Measurements from ENCODE around the gene HOXA10. TPM values are rescaled to one million over a fixed set of nuclear protein-coding genes. Genes with fewer than 3 reads are reported as not detected.
A peak's percentile ranks its signal among the peaks of the same experiment; 100 is the strongest.

Gene HOXA10
- total RNA-seq, 2 donors from 2014 or later = 8.9 to 9.2 TPM

- DNase-seq (ENCODE audit: low spot score) = peak; percentile 83
- intact Hi-C loops (cut with DNase I) = no loop called here
Observed at GRCh38 chr7:27184337-27185012, 10.4 kb upstream of the HOXA10 start.

GRCh38 chr7:27183682-27184336 is 9.7 kb upstream of the HOXA10 start:
- no peak for DNase-seq (ENCODE audit: low spot score)
- intact Hi-C loops (cut with DNase I) = no loop called here

- intact Hi-C loops (cut with DNase I) = no loop called here
- DNase-seq (ENCODE audit: low spot score) = peak; percentile 65
Observed at GRCh38 chr7:27182861-27183681, 9.0 kb upstream of the HOXA10 start.

- DNase-seq (ENCODE audit: low spot score) = peak; percentile 52
- intact Hi-C loops (cut with DNase I) = no loop called here
Observed at GRCh38 chr7:27182285-27182841, 8.2 kb upstream of the HOXA10 start.

- intact Hi-C loops (cut with DNase I) = no loop called here
- peak; percentile 42 for DNase-seq (ENCODE audit: low spot score)
Observed at GRCh38 chr7:27181795-27182275, 7.7 kb upstream of the HOXA10 start.

- intact Hi-C loops (cut with DNase I) = no loop called here
- peak; percentile 76 for DNase-seq (ENCODE audit: low spot score)
Observed at GRCh38 chr7:27180431-27181420, 6.6 kb upstream of the HOXA10 start.

- intact Hi-C loops (cut with DNase I) = no loop called here
- DNase-seq (ENCODE audit: low spot score) = peak; percentile 91
Observed at GRCh38 chr7:27179503-27180430, 5.6 kb upstream of the HOXA10 start.

- intact Hi-C loops (cut with DNase I) = no loop called here
- DNase-seq (ENCODE audit: low spot score) = no peak
Observed at GRCh38 chr7:27179030-27179429, 4.9 kb upstream of the HOXA10 start.

GRCh38 chr7:27178366-27178765 is 4.2 kb upstream of the HOXA10 start:
- DNase-seq (ENCODE audit: low spot score) = no peak
- intact Hi-C loops (cut with DNase I) = no loop called here

- no peak for DNase-seq (ENCODE audit: low spot score)
- intact Hi-C loops (cut with DNase I) = no loop called here
Observed at GRCh38 chr7:27177795-27178320, 3.7 kb upstream of the HOXA10 start.

- intact Hi-C loops (cut with DNase I) = no loop called here
- peak; percentile 58 for DNase-seq (ENCODE audit: low spot score)
Observed at GRCh38 chr7:27176962-27177794, 3.1 kb upstream of the HOXA10 start.

GRCh38 chr7:27176524-27176845 is 2.4 kb upstream of the HOXA10 start:
- intact Hi-C loops (cut with DNase I) = no loop called here
- DNase-seq (ENCODE audit: low spot score) = no peak

- peak; percentile 73 for DNase-seq (ENCODE audit: low spot score)
- intact Hi-C loops (cut with DNase I) = no loop called here
Observed at GRCh38 chr7:27175626-27176523, 1.8 kb upstream of the HOXA10 start.

GRCh38 chr7:27174874-27175625 is 930 bp upstream of the HOXA10 start:
- no peak for DNase-seq (ENCODE audit: low spot score)
- intact Hi-C loops (cut with DNase I) = no loop called here

- DNase-seq (ENCODE audit: low spot score) = peak; percentile 86
- intact Hi-C loops (cut with DNase I) = no loop called here
Observed at GRCh38 chr7:27173511-27173955, 587 bp downstream of the HOXA10 start.

Measured in posterior vena cava (tissue), 2 donors.